ENCODE data around the gene NKX2-1.
"Not testable (repeated sequence)": the region's sequence is repeated elsewhere in the genome, so short reads cannot be mapped to it uniquely, and the experiment has no call there.

Gene NKX2-1

DNA sequence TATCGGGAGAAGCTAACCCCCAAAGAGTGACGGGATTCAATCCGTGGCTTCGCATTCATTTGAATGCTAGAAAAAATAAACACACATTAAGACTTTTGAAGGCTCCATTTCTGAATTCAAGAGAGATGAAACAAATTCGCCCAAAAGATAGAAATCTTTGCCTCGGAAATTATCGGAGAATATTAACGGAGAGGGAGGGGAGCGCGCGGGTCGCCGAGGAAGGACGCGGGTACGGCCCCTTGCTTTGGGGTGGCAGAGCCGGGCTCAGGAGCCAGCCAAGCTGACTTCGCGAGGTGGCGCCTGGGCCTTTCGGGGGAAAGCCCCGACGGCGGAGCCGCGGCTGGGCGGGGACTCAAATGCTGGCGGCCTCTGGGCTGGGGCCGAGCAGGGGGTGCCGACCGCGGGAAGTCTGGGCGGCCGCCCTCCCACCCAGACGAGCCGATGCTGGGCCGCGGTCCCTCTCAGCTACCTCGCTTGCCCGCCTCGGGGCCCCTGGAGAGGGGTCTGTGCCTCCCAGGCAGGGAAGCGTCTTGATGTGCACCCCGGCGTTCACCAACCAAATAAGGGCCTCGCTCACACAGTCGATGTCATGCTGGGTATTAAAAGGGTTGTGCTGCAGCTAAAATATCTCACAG is 14.7 kb downstream of the NKX2-1 start:
- FAIRE-seq: no peak

DNA sequence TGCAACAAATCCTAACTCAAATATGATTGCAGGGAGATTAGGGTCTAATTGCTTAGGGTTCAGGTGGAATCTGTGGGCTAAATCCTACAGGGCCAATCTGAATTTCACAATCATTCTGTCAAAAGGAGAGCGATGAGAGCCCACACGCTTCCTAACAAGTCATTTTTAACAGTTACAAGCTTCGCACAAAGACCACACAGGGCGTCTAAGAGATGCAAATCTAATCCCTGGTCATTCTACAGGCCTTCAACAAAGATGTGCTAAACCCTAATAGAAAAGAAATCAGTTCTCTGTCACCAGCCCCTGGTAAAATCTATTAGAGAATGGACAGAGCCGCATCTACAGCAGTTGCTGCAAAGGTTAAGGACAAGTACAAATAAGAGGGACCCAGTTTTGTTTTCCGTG is 15.3 kb downstream of the NKX2-1 start:
- FAIRE-seq: no peak

DNA sequence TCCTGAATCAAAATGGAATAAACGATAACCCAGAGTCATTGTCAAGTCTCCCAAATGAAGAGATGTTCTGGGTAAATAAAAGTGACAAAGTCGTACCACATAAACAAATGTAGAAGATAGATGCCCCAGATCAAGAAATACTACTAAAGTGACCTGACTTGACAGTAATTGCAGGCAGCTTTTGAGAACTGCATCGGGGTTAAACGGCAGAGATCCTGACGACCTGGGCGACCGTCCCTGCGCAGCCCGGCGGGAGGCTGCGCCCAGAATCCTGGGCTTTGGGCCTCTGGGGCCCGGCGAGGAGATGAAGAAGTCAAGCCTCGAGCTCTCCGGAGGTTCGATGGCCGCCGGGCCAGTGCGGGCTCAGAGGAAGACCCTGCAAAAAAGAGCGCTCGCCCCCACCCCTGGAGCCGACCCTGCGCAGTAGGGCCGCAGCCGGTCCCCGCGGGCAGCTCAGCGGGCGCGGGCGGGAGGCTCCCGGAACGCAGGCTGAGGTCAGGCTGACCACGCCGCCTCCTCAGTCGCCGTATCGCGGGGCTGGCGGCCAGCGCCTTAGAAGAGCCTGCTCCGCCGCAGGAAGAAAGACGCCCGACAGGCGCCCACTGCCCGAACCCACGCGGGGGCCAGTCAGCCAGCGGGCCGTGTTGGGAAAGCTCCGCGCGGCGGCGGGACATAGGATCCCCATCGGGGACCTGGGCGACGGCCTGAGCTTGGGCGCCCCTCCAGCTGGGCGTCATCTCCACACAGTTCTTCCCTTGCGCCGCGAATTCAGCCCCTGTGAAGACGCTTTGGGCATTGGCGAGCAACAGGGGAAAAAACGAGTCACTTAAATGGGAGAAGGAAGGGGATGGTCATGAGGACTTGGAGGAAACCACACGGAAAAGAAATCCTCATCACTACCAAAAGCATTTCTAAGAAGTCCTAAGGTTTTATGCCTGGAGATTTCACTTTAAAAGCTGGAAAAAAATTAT is 16.0 kb downstream of the NKX2-1 start:
- no peak for FAIRE-seq

DNA sequence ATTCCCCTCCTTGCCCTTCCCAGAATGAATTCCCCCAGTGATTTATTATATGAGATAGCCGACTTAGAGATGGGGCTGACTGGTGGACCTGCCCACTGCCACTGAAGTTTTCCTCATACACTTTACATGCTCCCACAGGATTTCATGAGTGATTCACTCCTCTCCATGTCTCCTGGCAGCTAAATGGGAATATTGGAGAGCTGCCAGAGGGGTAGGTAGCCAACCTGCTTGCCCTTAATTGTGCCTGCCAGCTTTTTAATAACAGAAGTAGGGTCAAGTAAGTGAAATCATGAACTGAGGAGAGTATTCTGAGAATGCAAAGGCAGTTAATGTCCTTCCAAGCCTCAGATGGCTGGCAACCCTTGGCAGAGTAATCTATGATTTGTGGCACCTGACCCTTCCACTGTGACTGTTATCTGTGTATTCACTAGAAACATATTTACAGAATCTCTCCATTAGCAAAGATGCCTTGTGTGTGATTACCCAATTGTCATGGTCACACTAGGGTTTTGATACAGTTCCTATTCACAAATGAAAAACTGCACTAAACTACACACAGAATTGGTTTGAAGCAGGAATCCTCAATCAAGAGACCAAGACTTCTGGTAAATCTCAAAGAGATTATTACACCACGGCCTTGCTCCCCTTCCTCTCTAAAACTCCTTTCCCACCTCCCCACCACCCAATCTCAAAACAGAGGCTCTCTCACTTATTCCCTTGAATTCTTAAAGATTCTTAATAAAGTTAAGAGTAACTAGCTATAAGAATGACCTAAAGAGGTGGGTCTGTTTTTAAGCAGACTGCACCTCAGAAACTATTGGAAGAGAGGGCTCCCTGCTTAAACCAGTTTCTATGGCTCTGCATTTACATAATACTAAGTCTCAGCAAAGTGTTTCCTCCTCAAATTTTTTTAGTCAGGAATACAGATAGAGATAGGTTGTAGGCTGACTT is 17.2 kb downstream of the NKX2-1 start:
- FAIRE-seq: no peak

DNA sequence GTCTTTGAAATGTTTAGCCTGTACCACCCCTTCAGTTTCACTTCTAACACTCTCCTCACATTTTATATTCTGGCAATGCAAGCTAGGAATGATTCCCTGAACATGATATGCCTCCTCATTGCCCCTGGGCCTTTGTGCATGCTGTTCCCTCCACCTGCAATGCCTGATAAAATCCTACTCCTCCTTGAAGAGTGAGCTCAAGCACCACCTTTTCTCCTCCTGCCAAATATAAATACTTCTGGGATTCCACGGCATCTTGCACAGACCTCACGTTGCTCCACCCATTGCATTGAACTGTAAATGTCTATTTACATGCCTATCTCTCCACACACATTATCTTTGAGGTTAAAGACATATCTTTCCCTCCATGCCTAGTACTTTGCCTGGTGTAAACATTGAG is 21.1 kb downstream of the NKX2-1 start:
- no peak for FAIRE-seq

DNA sequence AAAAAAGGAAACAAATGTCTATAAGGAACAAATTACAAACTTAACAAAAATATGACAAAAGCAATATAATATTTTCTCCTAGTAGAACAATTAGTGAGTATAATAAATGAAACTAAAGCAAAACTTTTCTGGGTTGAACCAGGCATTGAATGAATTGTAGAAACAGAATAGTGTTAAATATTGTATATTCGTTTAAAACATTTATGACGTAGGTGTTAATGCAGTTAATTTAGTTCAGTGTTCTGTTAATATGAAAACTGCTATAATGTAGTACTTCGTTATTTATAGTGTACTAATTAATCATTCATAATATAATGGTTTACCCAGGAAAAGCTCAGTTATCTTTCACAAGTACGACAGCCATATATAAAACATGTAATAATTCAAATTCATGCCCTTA is 23.7 kb downstream of the NKX2-1 start:
- FAIRE-seq: no peak

DNA sequence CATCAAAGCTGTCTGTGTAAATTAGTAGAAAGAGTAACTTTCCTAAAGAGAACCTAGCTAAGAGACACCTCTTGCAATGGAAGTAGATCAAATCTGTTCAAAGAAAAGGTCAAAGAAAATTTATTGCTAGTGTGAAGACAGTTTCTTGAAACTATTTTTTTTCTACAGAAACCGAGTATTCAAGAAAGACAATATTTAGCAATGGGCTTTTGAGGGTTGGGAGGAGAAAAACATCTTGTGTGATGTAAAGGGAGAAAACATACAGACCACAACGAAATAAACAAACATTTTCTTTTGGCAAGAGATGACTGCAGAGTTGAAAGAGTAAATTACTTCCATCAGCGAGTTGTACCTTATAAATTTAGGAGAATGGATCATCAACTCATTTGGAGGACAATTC is 24.4 kb downstream of the NKX2-1 start:
- no peak for FAIRE-seq

DNA sequence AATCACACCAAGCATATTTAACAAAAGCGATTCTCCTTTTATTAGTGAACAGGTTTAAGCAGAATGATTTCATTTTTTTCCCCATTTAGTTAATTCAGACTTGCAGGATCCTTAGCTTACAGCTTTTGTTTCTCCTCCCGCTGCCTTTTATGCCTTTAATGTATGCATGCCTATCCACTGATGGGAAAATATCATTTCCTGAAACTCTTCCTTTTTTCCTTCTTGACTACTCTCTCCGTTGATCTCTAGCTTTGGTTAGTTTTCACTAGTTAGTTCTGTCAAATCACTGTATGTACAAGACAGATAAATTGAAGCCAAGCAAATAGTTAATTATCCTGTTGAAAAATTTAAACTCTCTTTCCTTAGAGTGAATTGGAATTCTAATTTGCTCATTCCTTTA is 26.3 kb downstream of the NKX2-1 start:
- no peak for FAIRE-seq

DNA sequence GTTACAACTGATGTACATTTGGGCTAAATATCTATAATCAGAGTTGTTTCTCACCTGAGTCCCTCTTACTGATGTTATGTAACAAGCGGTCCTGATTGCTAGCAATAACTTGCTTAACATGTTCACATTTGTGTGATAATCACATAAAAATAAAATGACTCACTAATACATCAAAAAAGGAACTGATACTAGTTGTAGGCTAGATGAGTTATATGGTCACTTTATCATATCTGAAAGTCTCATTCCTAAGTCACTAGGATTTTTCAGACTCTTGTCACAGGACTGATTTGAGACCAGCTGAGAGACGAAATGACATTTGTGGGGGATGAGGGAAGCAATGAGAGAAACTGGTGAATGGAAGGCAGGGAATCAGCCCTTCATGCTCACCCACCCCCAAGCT is 34.3 kb downstream of the NKX2-1 start:
- FAIRE-seq: no peak

DNA sequence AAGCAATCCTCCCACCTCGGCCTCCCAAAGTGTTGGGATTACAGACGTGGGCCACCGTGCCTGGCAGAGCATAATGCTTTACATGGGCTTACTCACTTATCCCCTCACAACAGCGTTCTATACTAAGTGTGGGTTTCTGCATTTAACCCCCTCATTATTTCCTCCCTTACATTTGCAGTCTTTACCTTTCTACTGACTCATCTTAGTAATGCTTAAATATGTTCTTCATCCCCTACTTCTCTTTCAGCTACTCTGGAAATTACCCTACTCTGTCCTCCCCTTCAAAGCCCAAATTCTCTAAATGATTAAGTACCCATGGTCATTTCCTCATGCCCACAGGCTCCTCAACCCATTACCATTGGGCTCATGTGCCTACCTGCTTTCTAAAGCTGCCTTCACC is 40.7 kb downstream of the NKX2-1 start:
- FAIRE-seq: no peak

DNA sequence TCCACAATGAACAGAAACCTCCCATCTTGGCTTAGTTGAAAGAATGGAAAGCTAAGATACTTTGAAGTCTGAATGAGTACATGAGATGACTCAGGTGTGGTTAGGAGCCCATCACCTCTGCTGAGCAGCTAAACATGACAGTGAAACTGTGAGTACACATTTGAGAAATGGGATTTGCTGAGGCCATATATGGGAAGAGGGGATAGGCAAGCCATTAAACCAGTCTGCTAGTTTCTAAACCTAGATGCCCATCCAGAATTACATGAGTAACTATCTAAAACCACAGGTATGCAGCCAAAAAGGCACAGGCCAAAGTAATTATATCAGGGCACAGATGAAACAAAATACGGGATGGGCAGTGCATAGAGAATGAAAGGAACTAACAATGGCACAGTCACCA is 41.2 kb downstream of the NKX2-1 start:
- FAIRE-seq: no peak

DNA sequence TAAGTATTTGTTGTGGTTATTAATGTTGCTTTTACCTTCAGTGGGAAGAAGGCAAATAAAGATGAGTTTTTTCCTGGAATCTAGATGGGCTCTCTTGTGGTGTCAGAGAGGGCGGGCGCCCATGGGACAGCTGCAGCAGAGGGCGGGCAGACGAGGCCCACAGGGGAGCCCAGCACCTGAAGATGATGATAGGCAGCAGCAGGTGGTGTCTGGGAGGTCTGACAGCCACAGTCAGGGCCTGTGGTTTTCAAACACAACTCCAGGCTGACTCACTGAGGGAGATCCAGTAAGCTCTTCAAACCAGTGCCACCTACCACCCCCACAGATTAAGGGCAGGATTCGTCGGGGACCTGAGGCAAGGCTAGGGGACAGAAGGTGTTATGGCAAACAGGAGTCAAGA is 42.8 kb downstream of the NKX2-1 start:
- FAIRE-seq: no peak

DNA sequence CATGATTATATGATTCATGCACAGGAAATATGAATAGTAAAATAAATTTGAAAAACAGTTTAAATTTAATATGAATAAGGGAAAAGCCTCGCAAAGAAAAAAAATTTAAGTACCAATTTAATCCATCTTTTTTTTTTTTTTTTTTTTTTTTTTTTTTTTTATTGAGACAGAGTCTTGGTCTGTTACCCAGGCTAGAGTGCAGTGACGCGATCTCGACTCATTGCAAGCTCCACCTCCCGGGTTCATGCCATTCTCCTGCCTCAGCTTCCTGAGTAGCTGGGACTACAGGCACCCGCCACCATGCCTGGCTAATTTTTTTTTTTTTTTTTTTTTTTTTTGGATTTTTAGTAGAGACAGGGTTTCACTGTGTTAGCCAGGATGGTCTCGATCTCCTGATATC is 44.0 kb downstream of the NKX2-1 start:
- not testable (repeated sequence) for FAIRE-seq

DNA sequence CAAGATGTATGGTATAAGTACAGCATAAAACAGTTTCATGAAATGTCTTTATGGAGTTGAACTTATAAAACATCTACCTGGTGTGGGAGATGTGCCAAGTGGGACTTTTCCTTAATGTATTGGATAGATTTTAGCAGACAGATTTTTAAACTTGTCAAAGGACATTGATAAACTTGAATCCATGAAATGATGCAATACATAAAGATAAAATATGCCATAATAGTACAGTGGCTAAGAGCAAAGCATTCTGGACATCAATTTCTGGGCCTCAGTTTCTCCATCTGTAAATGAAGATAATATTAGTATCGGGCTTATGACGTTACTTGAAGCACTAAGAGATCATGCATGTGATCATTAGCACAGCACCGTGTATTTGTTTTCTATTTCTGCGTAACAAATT is 45.4 kb downstream of the NKX2-1 start:
- no peak for FAIRE-seq

DNA sequence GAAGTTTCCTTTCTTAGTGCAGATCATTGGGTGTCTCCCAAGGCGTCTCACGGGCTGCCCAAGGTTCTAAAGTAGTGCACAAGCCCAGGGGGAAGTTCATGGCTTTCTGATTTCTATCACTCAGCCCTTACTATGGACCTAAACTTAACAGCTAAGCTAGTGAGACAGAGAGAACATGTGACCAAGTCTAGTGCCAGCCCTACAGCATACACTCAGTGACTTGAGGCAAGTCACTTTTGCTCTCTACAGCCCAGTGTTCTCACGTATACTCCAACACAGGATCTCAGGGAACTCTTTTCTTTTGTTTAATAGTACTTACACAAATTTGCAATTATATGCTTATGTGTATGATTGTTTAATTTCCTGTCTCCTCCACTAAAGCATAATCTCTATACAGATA is 48.6 kb downstream of the NKX2-1 start:
- FAIRE-seq: no peak

DNA sequence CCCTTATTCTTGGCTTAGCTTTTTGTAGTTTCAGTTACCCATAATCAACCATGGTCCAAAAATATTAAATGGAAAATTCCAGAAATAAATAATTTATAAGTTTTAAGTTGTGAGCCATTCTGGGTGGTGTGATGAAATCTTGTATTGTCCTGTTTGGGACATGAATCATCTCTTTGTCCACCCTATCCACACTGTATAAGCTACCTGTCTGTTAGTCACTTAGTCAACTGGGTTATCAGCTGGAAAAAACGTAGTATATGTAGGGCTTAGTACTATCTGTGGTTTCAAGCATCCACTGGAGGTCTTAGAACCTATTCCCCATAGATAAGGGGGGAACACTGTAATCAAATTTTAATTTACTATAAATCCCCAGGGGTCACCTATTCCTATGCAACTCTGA is 52.7 kb downstream of the NKX2-1 start:
- no peak for FAIRE-seq

Measured in islet of Langerhans (tissue), 1 donor.